PFSK-1 (cell line): ENCODE measurements around the gene TMED3.

Source experiments
- POLR2AphosphoS5 ChIP-seq: IDR thresholded peaks from 2 replicates; pipeline ENCODE4 v1.6.1; 2012; ENCODE audit warnings: low read depth, mild to moderate bottlenecking, control low read depth, low read length, moderate library complexity
- TAF1 ChIP-seq: IDR thresholded peaks from 2 replicates; pipeline ENCODE4 v1.6.1; 2012; ENCODE audit warnings: low read length, control low read depth, borderline replicate concordance; ENCODE audit not compliant: insufficient read depth
- TF ChIP-seq, protein P1 (sequence below), 2 experiments: IDR thresholded peaks; 2 replicates each; pipeline versions ENCODE4 v1.6.1 to v1.8.0; 2011 to 2012; ENCODE audit warnings: low read depth in 2 of 2, low read length in 2 of 2, control low read depth in 1 of 2, inconsistent platforms in 1 of 2, mild to moderate bottlenecking in 1 of 2, moderate library complexity in 1 of 2; ENCODE audit not compliant: insufficient read depth in 1 of 2

DNA sequence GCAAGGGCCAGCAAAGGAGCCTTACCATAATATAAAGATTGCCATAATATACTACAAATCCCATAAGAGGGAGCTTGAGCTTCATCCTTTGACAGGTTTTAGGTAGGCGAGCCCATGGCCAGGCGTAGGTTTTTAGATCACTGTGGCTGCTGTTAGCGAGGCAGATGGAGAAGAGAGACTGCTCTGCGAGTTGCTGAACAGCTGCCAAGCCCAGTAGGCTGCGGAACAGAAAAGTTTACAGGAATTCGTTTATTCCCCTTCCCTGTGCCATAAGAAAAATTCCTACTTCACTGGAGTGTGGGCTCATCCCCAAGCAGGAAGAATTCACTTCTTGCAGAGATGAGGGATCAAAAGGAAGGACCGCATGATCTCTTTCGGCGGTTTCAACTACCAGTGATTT, 30.5 kb downstream of the TMED3 start:
- TF ChIP-seq POLR2AphosphoS5, result no peak
- TF ChIP-seq, protein P1, sequence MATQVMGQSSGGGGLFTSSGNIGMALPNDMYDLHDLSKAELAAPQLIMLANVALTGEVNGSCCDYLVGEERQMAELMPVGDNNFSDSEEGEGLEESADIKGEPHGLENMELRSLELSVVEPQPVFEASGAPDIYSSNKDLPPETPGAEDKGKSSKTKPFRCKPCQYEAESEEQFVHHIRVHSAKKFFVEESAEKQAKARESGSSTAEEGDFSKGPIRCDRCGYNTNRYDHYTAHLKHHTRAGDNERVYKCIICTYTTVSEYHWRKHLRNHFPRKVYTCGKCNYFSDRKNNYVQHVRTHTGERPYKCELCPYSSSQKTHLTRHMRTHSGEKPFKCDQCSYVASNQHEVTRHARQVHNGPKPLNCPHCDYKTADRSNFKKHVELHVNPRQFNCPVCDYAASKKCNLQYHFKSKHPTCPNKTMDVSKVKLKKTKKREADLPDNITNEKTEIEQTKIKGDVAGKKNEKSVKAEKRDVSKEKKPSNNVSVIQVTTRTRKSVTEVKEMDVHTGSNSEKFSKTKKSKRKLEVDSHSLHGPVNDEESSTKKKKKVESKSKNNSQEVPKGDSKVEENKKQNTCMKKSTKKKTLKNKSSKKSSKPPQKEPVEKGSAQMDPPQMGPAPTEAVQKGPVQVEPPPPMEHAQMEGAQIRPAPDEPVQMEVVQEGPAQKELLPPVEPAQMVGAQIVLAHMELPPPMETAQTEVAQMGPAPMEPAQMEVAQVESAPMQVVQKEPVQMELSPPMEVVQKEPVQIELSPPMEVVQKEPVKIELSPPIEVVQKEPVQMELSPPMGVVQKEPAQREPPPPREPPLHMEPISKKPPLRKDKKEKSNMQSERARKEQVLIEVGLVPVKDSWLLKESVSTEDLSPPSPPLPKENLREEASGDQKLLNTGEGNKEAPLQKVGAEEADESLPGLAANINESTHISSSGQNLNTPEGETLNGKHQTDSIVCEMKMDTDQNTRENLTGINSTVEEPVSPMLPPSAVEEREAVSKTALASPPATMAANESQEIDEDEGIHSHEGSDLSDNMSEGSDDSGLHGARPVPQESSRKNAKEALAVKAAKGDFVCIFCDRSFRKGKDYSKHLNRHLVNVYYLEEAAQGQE (IDR thresholded peaks at IDR 0.05; ENCODE audit: insufficient read depth in 1 of 2, low read depth in 2 of 2, low read length in 2 of 2), result no peak
- no peak for TF ChIP-seq TAF1
